Erythroblast (primary cell): ENCODE data around the gene TENM4.

Experiments
- GATA1 ChIP-seq: IDR thresholded peaks from 2 replicates; pipeline ENCODE4 v1.6.1; 2011; ENCODE audit warnings: low read depth, mild to moderate bottlenecking, control low read depth, low read length, moderate library complexity
- POLR2A ChIP-seq: IDR thresholded peaks from 2 replicates; pipeline ENCODE4 v1.6.1; 2011; ENCODE audit warnings: mild to moderate bottlenecking, low read length

DNA sequence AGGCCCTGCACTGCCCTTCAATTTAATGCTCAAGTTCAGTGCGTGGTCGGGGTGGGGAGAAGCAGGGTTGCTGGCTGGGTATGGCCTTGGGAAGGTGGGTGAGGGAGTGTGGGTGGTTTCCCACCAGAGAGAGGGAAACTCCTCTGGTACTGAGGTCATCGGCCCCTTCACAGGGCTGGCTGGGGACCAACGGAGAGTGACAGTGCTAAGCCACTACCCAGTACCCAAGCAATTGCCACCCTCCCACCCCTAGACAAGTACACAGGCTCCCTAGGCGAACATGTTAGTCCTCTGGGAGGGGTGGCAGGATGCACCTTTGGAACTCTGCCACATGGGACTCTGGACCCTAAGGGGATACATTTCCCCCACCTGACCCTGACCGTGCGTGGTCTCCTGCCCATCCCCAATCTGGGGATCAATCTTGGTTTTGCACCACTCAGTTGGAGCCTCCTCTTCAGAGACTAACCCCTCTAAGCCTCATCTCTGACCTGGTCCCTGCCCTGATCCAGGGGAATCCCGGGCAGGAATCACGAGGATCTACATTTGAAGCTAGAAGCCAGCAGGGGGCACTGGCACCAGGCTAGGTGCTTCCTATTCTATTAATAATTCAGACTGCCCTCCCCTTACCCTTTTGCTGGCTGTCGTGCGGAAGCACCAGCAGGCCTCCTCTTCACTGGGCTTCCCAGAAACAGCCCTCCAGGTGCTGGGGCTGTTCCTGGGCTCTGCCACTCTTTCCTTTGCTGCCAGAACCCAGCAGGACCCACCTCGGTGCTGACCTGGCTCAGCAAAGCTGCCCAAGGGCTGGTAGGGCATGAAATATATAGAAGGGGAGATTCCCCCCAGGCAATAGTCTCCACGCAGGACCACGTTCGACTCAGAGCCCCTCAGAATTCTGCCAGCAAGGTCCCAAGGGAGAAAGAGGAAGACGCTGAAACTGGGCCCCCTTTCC is 377.7 kb downstream of the TENM4 start:
- TF ChIP-seq POLR2A, result no peak
- TF ChIP-seq GATA1, result no peak
